Endothelial cell of umbilical vein (primary cell): ENCODE results near the gene DDX56. TPM values are rescaled to one million over a fixed set of nuclear protein-coding genes. Genes with fewer than 3 reads are reported as not detected.

Experiments used
- BruUV-seq: library from RNA; stranded (reverse); fragments of 400-500 nt; replicated peaks from 2 replicates; lab custom pipeline; 2021; lab: Mats Ljungman, UMichigan
- CTCF ChIA-PET: fragments of 300-600, 350-600 bp; sonication (Branson Sonifier 250); formaldehyde crosslinking; loops from one replicate; lab custom pipeline; 2021; ENCODE audit warnings: antibody characterized with exemption, inconsistent platforms; lab: Charles Lee
- POLR2A ChIA-PET: fragments of 300-600, 350-600 bp; sonication (Branson Sonifier 250); formaldehyde crosslinking; loops from one replicate; lab custom pipeline; 2021; ENCODE audit warnings: antibody characterized with exemption, inconsistent platforms; lab: Charles Lee
- DNase-seq: peaks from one replicate; pipeline ENCODE4 v3.0.0-alpha.2; 2011; ENCODE audit warnings: low read depth, low spot score
- FAIRE-seq: peaks from 2 replicates; lab custom pipeline; 2011; peaks lifted over from hg19 to GRCh38; lab: Jason Lieb, UNC
- H2AFZ ChIP-seq: 2 replicates; pipeline ENCODE4 v1.6.0; 2012; ENCODE audit warnings: low read depth, low read length, control low read depth, inconsistent platforms
- H3K27ac ChIP-seq: 2 replicates; pipeline ENCODE4 v1.5.1; 2011; ENCODE audit warnings: low read depth, mild to moderate bottlenecking, control low read depth, low read length, moderate library complexity; ENCODE audit not compliant: insufficient read depth
- H3K27me3 ChIP-seq, 2 experiments: 2 replicates each; pipeline versions ENCODE4 v1.6.0 to v1.6.1; 2011; ENCODE audit warnings: low read length in 2 of 2, mixed read lengths in 1 of 2; ENCODE audit not compliant: control insufficient read depth in 2 of 2, insufficient read depth in 2 of 2
- H3K36me3 ChIP-seq, 2 experiments: 2 replicates in 1 of 2; 3 replicates in 1 of 2; pipeline ENCODE4 v1.5.1; 2011; ENCODE audit warnings: low read length in 2 of 2, mild to moderate bottlenecking in 1 of 2, moderate library complexity in 1 of 2; ENCODE audit not compliant: control insufficient read depth in 2 of 2, insufficient read depth in 2 of 2; ENCODE audit errors: extremely low read depth in 1 of 2
- H3K4me1 ChIP-seq: 3 replicates; pipeline ENCODE4 v1.5.1; 2011; ENCODE audit warnings: mild to moderate bottlenecking, low read length; ENCODE audit not compliant: control insufficient read depth, insufficient read depth; ENCODE audit errors: extremely low read depth
- H3K4me2 ChIP-seq: 2 replicates; pipeline ENCODE4 v1.6.1; 2011; ENCODE audit warnings: low read length, control low read depth, mixed read lengths; ENCODE audit not compliant: insufficient read depth
- H3K4me3 ChIP-seq, 3 experiments: fragments of 200-600 bp in 1 of 3; sonication (generic), shearing (Covaris generic) in 1 of 3; replicated peaks in 1 of 3; 2 replicates each; pipeline ENCODE4 v1.5.1; 2011 to 2016; ENCODE audit warnings: control low read depth in 3 of 3, low read length in 3 of 3, mild to moderate bottlenecking in 2 of 3, inconsistent platforms in 1 of 3, low read depth in 1 of 3, moderate library complexity in 1 of 3; ENCODE audit not compliant: insufficient read depth in 1 of 3
- H3K79me2 ChIP-seq: 2 replicates; pipeline ENCODE4 v1.6.0; 2012; ENCODE audit warnings: low read length, inconsistent platforms; ENCODE audit not compliant: control insufficient read depth, insufficient read depth
- H3K9ac ChIP-seq: replicated peaks from 2 replicates; pipeline ENCODE3; 2011; ENCODE audit warnings: low read length, control low read depth; ENCODE audit not compliant: insufficient read depth; ENCODE audit errors: extremely low read depth
- H3K9me1 ChIP-seq: replicated peaks from 3 replicates; pipeline ENCODE4 v1.6.0; 2011; ENCODE audit warnings: mild to moderate bottlenecking, low read length; ENCODE audit not compliant: control insufficient read depth, insufficient read depth; ENCODE audit errors: extremely low read depth
- H3K9me3 ChIP-seq: replicated peaks from 2 replicates; pipeline ENCODE4 v1.5.1; 2012; ENCODE audit warnings: low read length, inconsistent platforms; ENCODE audit not compliant: control insufficient read depth, insufficient read depth
- H4K20me1 ChIP-seq: replicated peaks from 2 replicates; pipeline ENCODE3; 2011; ENCODE audit warnings: mild to moderate bottlenecking, low read length; ENCODE audit not compliant: control insufficient read depth, insufficient read depth; ENCODE audit errors: extremely low read depth
- EZH2 ChIP-seq: IDR thresholded peaks from 2 replicates; pipeline ENCODE4 v1.6.1; 2012; ENCODE audit warnings: borderline replicate concordance, low read depth, mild to moderate bottlenecking, moderate library complexity, low read length, inconsistent platforms; ENCODE audit not compliant: severe bottlenecking
- FOS ChIP-seq: IDR thresholded peaks from 2 replicates; pipeline ENCODE4 v1.6.1; 2011; ENCODE audit warnings: mild to moderate bottlenecking, low read length, moderate library complexity, borderline replicate concordance; ENCODE audit not compliant: insufficient read depth
- GATA2 ChIP-seq: IDR thresholded peaks from 2 replicates; pipeline ENCODE4 v1.7.0; 2011; ENCODE audit warnings: low read depth, mild to moderate bottlenecking, moderate library complexity, mixed read lengths, low read length; ENCODE audit not compliant: insufficient read length, insufficient read depth
- JUN ChIP-seq: IDR thresholded peaks from 2 replicates; pipeline ENCODE4 v1.6.1; 2011; ENCODE audit warnings: borderline replicate concordance, low read depth; ENCODE audit not compliant: insufficient read length, insufficient read depth
- MYC ChIP-seq: IDR thresholded peaks from one replicate; pipeline ENCODE4 v1.6.1; 2011; ENCODE audit warnings: mild to moderate bottlenecking, low read depth, low read length
- POLR2A ChIP-seq: IDR thresholded peaks from 2 replicates; pipeline ENCODE4 v1.6.1; 2012; ENCODE audit warnings: low read depth, mild to moderate bottlenecking, control low read depth, low read length
- POLR2AphosphoS5 ChIP-seq: IDR thresholded peaks from 2 replicates; pipeline ENCODE4 v1.6.1; 2012; ENCODE audit warnings: low read depth, mild to moderate bottlenecking, control low read depth, low read length, moderate library complexity; ENCODE audit not compliant: insufficient read depth
- dilution Hi-C: fragments of 300-500 bp; cut with MboI; formaldehyde crosslinking; loops from one replicate; pipeline ENCODE4 v1.15.0; 2019; ENCODE audit warnings: low sequenced_read_pairs; ENCODE audit not compliant: extremely low pct_ligation_motif_present
- intact Hi-C: fragments of 100-400 bp; cut with micrococcal nuclease; formaldehyde crosslinking; loops from one replicate; pipeline ENCODE4 v1.10.0; 2022
- polyA plus RNA-seq, 4 experiments: library from polyadenylated mRNA; depleted of rRNA in 3 of 4; stranded (reverse) in 3 of 4; unstranded in 1 of 4; fragments of >200 nt; gene quantifications; 2 replicates each; pipeline versions ENCODE4 v1.2.1 to v1.2.3, GENCODE V29; 2011 to 2012; ENCODE audit warnings: missing spikeins in 1 of 4
- total RNA-seq: library from RNA; stranded (reverse); gene quantifications from 2 replicates; pipeline ENCODE4 v1.2.3, GENCODE V29; 2021
- TF ChIP-seq, protein P1 (sequence below): IDR thresholded peaks from 2 replicates; pipeline ENCODE4 v1.6.1; 2011; ENCODE audit not compliant: insufficient read depth, insufficient read length
- TF ChIP-seq, protein P2 (sequence below), 2 donors: IDR thresholded peaks; 1 replicate in 1 of 2; 2 replicates in 1 of 2; pipeline ENCODE4 v1.5.1; 2011; ENCODE audit warnings: low read length in 2 of 2, mild to moderate bottlenecking in 2 of 2, moderate library complexity in 2 of 2, control low read depth in 1 of 2, inconsistent platforms in 1 of 2, low read depth in 1 of 2; ENCODE audit not compliant: insufficient read depth in 1 of 2; ENCODE audit errors: extremely low read depth in 1 of 2

DDX56 gene
- total and polyA plus RNA-seq, 2 donors (not counting 3 experiments of a cell fraction or from before 2014, with no cell fraction given) = 94.7 to 96.6 TPM

DNA sequence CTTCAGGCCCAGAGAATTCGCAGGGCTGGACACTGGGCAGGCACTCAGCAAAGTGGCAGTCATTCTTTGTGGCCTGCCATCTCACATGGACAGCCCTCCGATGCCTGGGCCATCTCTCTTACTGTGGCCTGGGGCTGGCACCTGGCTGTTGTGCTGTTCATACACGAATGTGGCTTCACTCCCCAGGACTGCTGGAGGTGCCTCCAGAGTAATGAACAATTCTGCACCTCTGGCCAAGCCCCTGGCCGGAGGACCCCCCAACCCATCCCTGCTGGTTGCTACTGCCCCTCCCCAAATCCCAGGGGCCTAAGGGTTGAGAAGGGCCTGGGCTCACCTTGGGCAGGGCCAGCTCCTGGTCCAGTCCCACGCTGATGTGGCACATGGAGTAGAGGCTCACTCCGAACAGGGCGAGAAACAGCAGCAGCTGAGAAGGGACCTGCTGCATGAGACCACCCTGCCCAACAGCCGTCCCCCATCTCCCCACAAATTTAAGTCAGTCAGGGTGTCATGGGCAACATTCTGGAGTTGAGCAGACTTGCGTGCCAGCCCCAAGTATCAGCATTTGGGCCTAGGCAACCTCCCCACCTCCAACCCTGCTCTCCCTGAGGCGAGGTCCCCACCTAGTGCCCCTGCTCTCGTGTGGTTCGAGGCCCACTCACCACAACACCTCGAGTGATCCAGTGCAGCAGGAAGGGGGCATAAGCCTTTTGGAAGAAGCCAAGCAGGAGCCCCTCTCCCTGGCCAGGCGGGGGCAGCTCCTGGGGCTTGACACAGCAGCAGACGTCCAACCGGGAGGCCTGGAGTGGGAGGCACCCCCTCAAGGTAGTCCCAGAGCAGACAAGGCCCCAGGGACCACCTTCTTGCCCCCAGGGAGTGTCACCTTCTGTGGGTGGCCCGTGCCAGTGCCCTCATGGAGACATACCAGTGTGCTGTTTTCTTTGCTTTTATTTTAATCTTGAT, 42.0 kb downstream of the DDX56 start:
- intact Hi-C loops = no loop called here

More for the DNA sequence above, 42.0 kb downstream of the DDX56 start:
- ChIA-PET POLR2A (no interaction called here), CTCF (no interaction called here)
- Histone ChIP-seq H3K36me3 (no peaks in the 10 kb centered on the region), H3K9me3 (no peaks in the 10 kb centered on the region), H3K79me2 (no peaks in the 10 kb centered on the region), H2AFZ (no peak overlapping the region), H3K9ac (no peak overlapping the region), H3K27ac (no peak overlapping the region), H3K4me2 (no peak overlapping the region), H3K9me1 (no peaks in the 10 kb centered on the region), H3K4me1 (no peaks in the 10 kb centered on the region), H4K20me1 (no peaks in the 10 kb centered on the region), H3K27me3 (no peaks in the 10 kb centered on the region), H3K4me3 (no peak overlapping the region)
- no TSS peak for BruUV-seq
- TF ChIP-seq, protein P1, sequence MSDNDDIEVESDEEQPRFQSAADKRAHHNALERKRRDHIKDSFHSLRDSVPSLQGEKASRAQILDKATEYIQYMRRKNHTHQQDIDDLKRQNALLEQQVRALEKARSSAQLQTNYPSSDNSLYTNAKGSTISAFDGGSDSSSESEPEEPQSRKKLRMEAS = no peak
- TF ChIP-seq JUN (no peak), GATA2 (no peak), MYC (no peak), POLR2A (no peak), FOS (no peak), EZH2 (no peak), POLR2AphosphoS5 (no peak)
- TF ChIP-seq, protein P2, sequence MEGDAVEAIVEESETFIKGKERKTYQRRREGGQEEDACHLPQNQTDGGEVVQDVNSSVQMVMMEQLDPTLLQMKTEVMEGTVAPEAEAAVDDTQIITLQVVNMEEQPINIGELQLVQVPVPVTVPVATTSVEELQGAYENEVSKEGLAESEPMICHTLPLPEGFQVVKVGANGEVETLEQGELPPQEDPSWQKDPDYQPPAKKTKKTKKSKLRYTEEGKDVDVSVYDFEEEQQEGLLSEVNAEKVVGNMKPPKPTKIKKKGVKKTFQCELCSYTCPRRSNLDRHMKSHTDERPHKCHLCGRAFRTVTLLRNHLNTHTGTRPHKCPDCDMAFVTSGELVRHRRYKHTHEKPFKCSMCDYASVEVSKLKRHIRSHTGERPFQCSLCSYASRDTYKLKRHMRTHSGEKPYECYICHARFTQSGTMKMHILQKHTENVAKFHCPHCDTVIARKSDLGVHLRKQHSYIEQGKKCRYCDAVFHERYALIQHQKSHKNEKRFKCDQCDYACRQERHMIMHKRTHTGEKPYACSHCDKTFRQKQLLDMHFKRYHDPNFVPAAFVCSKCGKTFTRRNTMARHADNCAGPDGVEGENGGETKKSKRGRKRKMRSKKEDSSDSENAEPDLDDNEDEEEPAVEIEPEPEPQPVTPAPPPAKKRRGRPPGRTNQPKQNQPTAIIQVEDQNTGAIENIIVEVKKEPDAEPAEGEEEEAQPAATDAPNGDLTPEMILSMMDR (IDR thresholded peaks at IDR 0.05; ENCODE audit: extremely low read depth in 1 of 2, insufficient read depth in 1 of 2, low read depth in 1 of 2, low read length in 2 of 2) = no peak
- DNase-seq (no peak), FAIRE-seq (no peak)
- dilution Hi-C loops = no loop called here
